HG03039 (cell line): ENCODE results near the gene BEND5.

Experiments
- ATAC-seq: cut with Tn5 transposase; IDR thresholded peaks from one replicate; pipeline ENCODE4 v1.9.1; 2021; ENCODE audit warnings: mild to moderate bottlenecking, moderate library complexity; ENCODE audit not compliant: unreplicated experiment

BEND5 gene

GRCh38 chr1:48726139-48726538, 50.6 kb downstream of the BEND5 start:
- no peak for ATAC-seq

GRCh38 chr1:48725341-48726046, 51.2 kb downstream of the BEND5 start:
- ATAC-seq, result no peak

- no peak for ATAC-seq
Observed at GRCh38 chr1:48720929-48721328, 55.8 kb downstream of the BEND5 start.

- no peak for ATAC-seq
Observed at GRCh38 chr1:48718705-48719104, 58.0 kb downstream of the BEND5 start.

- no peak for ATAC-seq
Observed at GRCh38 chr1:48718116-48718630, 58.5 kb downstream of the BEND5 start.

GRCh38 chr1:48717082-48717481, 59.6 kb downstream of the BEND5 start:
- ATAC-seq, result no peak

GRCh38 chr1:48715921-48716320, 60.8 kb downstream of the BEND5 start:
- no peak for ATAC-seq

GRCh38 chr1:48710915-48711314, 65.8 kb downstream of the BEND5 start:
- ATAC-seq, result no peak

- ATAC-seq, result no peak
Observed at GRCh38 chr1:48710318-48710717, 66.4 kb downstream of the BEND5 start.

GRCh38 chr1:48704736-48705135, 72.0 kb downstream of the BEND5 start:
- ATAC-seq, result no peak

GRCh38 chr1:48701445-48701844, 75.2 kb downstream of the BEND5 start:
- ATAC-seq, result no peak

- no peak for ATAC-seq
Observed at GRCh38 chr1:48697066-48697707, 79.5 kb downstream of the BEND5 start.

- ATAC-seq, result no peak
Observed at GRCh38 chr1:48695161-48695560, 81.5 kb downstream of the BEND5 start.

- no peak for ATAC-seq
Observed at GRCh38 chr1:48693674-48694320, 82.9 kb downstream of the BEND5 start.

GRCh38 chr1:48693180-48693579, 83.5 kb downstream of the BEND5 start:
- no peak for ATAC-seq

GRCh38 chr1:48692235-48692634, 84.5 kb downstream of the BEND5 start:
- no peak for ATAC-seq

GRCh38 chr1:48691429-48692001, 85.2 kb downstream of the BEND5 start:
- peak; percentile 63 for ATAC-seq

- no peak for ATAC-seq
Observed at GRCh38 chr1:48688102-48688760, 88.5 kb downstream of the BEND5 start.

- no peak for ATAC-seq
Observed at GRCh38 chr1:48687282-48688045, 89.2 kb downstream of the BEND5 start.

GRCh38 chr1:48686159-48686558, 90.5 kb downstream of the BEND5 start:
- ATAC-seq, result no peak
